Brain microvascular endothelial cell (primary cell): ENCODE data around the gene LASP1.
"Not testable (repeated sequence)": the region's sequence is repeated elsewhere in the genome, so short reads cannot be mapped to it uniquely, and the experiment has no call there.

Experiments used
- DNase-seq: peaks from one replicate; pipeline ENCODE4 v3.0.0-alpha.2; 2020
- H3K27ac ChIP-seq: fragments of 250-450 bp; sonication (Bioruptor Pico); 2 replicates; pipeline ENCODE4 v1.5.1; 2020; ENCODE audit warnings: mild to moderate bottlenecking, moderate library complexity
- H3K27me3 ChIP-seq: fragments of 250-450 bp; sonication (Bioruptor Pico); replicated peaks from 2 replicates; pipeline ENCODE4 v1.5.1; 2020; ENCODE audit warnings: mild to moderate bottlenecking
- H3K36me3 ChIP-seq: fragments of 250-450 bp; sonication (Bioruptor Pico); replicated peaks from 2 replicates; pipeline ENCODE4 v1.5.1; 2020; ENCODE audit warnings: mild to moderate bottlenecking
- H3K4me3 ChIP-seq: 2 replicates; pipeline ENCODE4 v1.5.1; 2011; ENCODE audit warnings: low read depth, mild to moderate bottlenecking, control low read depth, low read length, moderate library complexity
- CTCF ChIP-seq: IDR thresholded peaks from 2 replicates; pipeline ENCODE4 v1.5.1; 2011; ENCODE audit warnings: low read depth, mild to moderate bottlenecking, moderate library complexity, low read length, control low read depth, inconsistent platforms; ENCODE audit errors: missing control alignments
- in situ Hi-C: cut with HindIII; loops from 2 replicates; pipeline ENCODE4 v1.10.0; 2017; ENCODE audit warnings: low sequenced_read_pairs, low pct_ligation_motif_present

LASP1 gene

GRCh38 chr17:38947189-38947588 lies 77.3 kb downstream of the LASP1 start:
- no peaks in the 10 kb centered on the region for H3K27me3 ChIP-seq
- no peak overlapping the region for H3K4me3 ChIP-seq
- H3K36me3 ChIP-seq = no peaks in the 10 kb centered on the region
- in situ Hi-C loops = no loop called here
- no peak for DNase-seq
- no peak for TF ChIP-seq CTCF
- H3K27ac ChIP-seq = no peak overlapping the region

GRCh38 chr17:38953800-38954199 lies 83.9 kb downstream of the LASP1 start:
- H3K27me3 ChIP-seq, H3K4me3 ChIP-seq, in situ Hi-C loops, DNase-seq, H3K36me3 ChIP-seq, H3K27ac ChIP-seq: not testable (repeated sequence)

DNA sequence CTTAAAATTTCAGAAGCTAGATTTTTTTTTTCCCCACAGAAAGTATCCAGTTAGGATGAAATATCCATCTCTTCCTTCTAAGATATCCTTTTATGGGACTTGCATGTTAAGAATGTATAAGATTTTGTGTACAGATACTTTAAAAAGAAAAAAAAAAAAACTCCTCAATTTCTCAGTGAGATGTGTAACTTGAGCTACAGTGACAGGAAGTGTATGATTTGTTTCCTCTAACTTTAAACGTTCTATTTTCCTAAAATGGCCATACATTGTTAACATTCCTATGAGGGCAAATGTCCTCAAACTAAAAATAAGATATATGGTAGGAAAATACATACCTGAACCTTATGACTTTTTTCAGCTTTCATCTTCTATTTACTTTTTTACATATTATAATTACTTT lies 88.5 kb downstream of the LASP1 start:
- peak overlapping the region; percentile 26 for H3K27ac ChIP-seq

DNA sequence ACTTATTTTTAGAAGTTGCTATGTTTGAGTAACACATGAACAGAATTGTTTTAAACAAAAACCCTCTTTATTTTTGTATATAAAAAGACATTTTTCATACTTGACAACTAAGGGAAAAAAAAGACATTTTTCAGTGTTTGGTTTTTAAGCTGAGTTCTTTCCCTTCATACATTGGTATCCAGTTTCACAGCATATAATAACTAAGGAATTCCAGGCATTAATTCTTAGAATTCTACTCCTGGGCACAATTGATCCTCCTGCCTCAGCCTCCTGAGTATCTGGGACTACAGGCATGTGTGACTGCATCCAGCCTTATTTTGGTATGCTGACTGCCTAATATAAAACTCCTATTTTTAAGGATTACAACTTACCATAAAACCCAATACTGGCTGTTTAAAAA lies 88.9 kb downstream of the LASP1 start:
- no peaks in the 10 kb centered on the region for H3K36me3 ChIP-seq
- H3K27me3 ChIP-seq = no peaks in the 10 kb centered on the region
- TF ChIP-seq CTCF = no peak
- in situ Hi-C loops = no loop called here
- no peak overlapping the region for H3K27ac ChIP-seq
- peak; percentile 51 for DNase-seq
- H3K4me3 ChIP-seq = no peak overlapping the region

More for the DNA sequence above, 88.5 kb downstream of the LASP1 start:
- Histone ChIP-seq H3K4me3 (no peak overlapping the region), H3K27me3 (no peaks in the 10 kb centered on the region), H3K36me3 (no peaks in the 10 kb centered on the region)
- no peak for TF ChIP-seq CTCF
- DNase-seq = no peak
- in situ Hi-C loops = no loop called here

DNA sequence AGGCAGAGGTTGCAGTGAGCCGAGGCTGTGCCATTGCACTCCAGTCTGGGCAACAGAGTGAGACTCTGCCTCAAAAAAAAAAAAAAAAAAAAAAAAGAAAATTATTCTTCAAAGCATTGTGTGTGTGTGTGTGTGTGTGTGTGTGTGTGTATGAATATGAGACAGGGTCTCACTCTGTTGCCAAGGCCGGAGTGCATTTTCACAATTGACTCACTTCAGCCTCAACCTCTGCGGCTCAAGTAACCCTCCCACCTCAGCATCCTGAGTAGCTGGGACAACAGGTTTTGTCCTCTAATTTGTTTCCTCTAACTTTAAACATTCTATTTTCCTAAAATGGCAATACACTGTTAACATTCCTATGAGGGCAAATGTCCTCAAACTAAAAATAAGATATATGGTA lies 89.7 kb downstream of the LASP1 start:
- TF ChIP-seq CTCF = no peak
- in situ Hi-C loops = no loop called here
- H3K27me3 ChIP-seq = no peaks in the 10 kb centered on the region
- H3K4me3 ChIP-seq = no peak overlapping the region
- H3K27ac ChIP-seq = no peak overlapping the region
- no peak for DNase-seq
- no peaks in the 10 kb centered on the region for H3K36me3 ChIP-seq

DNA sequence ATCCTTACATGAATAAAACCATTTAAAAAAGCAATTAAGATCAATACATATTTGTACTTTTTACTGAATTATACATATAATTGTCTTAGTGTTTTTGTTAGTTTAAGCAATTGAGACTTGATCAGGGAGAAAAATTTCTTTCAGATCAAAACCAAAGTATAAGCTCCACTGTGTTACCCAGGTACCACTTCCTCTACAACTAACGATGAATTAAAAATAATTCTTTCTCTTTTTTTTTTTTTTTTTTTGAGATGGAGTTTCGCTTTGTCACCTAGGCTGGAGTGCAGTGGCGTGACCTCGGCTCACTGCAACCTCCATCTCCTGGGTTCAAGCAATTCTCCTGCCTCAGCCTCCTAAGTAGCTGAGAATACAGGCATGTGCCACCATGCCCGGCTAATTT lies 90.5 kb downstream of the LASP1 start:
- in situ Hi-C loops = no loop called here
- H3K4me3 ChIP-seq = no peak overlapping the region
- H3K27me3 ChIP-seq = no peaks in the 10 kb centered on the region
- H3K36me3 ChIP-seq = no peaks in the 10 kb centered on the region
- DNase-seq = no peak
- no peak for TF ChIP-seq CTCF
- H3K27ac ChIP-seq = no peak overlapping the region
